ENCODE results near the gene WNK2.

DNA sequence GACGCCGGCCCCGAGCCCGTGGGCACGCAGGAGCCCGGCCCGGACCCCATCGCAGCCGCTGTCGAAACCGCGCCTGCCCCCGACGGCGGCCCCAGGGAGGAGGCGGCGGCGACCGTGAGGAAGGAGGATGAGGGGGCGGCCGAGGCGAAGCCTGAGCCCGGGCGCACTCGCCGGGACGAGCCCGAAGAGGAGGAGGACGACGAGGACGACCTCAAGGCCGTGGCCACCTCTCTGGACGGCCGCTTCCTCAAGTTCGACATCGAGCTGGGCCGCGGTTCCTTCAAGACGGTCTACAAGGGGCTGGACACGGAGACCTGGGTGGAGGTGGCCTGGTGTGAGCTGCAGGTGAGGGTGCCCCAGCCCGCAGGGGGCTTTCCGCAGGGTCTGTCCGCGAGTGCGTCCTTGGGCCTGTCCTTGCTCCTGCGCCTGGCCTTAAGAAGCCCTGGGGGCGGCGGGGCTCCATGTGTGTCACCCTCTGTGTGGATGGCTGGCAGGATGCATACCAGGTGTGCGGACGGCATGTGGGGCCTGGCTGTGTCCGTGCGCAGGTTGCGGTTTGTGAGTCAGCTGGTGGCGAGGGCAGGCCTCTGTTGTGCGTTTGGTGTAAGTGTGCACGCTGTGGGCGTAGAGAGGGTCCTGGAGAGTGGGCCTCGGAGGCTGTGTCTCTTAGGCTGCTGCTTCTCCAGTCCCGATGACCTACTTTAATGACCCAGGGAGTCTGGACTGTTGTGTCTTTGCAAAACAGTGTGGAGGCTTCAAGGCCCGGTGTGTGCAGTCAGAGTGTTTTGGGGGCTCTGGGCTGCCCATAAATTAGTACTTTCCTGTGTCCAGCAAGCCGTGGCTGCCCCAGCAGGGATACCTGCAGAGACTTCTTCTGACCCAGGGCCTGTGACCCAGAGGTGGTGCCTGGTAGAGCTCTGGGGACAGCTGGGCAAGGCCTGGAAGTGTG lies 1.6 kb downstream of the WNK2 start:
- peak in 1 of 2 donors; percentile 13 for TF ChIP-seq POLR2A (IDR thresholded peaks at IDR 0.05)
- TF ChIP-seq, protein P1, sequence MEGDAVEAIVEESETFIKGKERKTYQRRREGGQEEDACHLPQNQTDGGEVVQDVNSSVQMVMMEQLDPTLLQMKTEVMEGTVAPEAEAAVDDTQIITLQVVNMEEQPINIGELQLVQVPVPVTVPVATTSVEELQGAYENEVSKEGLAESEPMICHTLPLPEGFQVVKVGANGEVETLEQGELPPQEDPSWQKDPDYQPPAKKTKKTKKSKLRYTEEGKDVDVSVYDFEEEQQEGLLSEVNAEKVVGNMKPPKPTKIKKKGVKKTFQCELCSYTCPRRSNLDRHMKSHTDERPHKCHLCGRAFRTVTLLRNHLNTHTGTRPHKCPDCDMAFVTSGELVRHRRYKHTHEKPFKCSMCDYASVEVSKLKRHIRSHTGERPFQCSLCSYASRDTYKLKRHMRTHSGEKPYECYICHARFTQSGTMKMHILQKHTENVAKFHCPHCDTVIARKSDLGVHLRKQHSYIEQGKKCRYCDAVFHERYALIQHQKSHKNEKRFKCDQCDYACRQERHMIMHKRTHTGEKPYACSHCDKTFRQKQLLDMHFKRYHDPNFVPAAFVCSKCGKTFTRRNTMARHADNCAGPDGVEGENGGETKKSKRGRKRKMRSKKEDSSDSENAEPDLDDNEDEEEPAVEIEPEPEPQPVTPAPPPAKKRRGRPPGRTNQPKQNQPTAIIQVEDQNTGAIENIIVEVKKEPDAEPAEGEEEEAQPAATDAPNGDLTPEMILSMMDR (IDR thresholded peaks at IDR 0.05): no peak
